T-helper 1 cell treated with Interleukin-12 subunit alpha and Interleukin-12 subunit beta and Interleukin-4 antibody, amounts not matched to agents 30 ng/mL and 1 ng/mL, for 36 hours (primary cell): Measurements from ENCODE around the gene ETS2. TPM values are rescaled to one million over a fixed set of nuclear protein-coding genes. Genes with fewer than 3 reads are reported as not detected.

ENCODE experiments used
- intact Hi-C: fragments of 100-400 bp; cut with micrococcal nuclease; formaldehyde crosslinking; loops from one replicate; pipeline ENCODE4 v1.15.1; 2024
- total RNA-seq: library from RNA; stranded (reverse); gene quantifications from 2 replicates; pipeline ENCODE4 v1.2.3, GENCODE V29; 2022

ETS2 gene
- total RNA-seq, 1 donor from 2014 or later = 21.6 TPM

DNA sequence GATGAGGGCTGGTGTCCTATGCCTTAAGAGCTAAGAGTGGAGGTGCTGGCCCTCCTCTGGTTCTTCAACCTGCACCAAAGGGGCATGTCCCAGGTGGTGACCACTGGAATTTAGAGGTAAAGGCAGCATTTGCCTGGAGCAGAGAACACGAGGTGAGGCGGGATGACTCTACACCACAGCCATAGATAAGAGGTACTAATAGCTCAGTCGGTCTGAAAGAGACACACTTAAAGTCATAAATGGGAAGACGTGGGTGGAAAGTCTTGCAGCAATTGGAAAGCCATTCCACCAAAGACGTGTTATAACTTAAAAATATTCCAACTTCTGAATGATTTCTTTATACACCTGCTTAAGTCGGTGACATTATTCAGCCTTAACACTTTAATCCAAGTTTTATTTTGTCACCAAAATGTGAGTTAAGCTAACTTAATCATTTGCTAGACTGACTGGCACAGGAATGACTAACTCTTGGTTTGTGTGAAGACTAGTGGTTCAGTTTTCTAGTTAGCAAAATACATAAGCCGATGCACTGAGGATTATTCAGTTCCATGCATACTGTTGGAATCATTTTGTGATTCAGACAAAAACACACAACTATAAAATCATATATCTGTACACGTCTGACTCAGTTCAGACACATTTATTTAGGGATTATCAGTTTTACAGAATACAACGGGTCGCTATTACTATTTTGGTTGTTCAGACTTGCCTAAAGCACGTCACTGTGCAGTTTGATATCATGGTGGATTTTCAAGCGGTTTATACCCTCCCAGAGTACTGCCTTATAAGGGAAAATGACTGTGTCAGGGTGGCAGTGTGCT is 4.6 kb upstream of the ETS2 start:
- intact Hi-C loops = loop anchor here (10.0 kb wide), 1 partner anchor 556 kb away; no protein-coding TSS in a partner anchor

DNA sequence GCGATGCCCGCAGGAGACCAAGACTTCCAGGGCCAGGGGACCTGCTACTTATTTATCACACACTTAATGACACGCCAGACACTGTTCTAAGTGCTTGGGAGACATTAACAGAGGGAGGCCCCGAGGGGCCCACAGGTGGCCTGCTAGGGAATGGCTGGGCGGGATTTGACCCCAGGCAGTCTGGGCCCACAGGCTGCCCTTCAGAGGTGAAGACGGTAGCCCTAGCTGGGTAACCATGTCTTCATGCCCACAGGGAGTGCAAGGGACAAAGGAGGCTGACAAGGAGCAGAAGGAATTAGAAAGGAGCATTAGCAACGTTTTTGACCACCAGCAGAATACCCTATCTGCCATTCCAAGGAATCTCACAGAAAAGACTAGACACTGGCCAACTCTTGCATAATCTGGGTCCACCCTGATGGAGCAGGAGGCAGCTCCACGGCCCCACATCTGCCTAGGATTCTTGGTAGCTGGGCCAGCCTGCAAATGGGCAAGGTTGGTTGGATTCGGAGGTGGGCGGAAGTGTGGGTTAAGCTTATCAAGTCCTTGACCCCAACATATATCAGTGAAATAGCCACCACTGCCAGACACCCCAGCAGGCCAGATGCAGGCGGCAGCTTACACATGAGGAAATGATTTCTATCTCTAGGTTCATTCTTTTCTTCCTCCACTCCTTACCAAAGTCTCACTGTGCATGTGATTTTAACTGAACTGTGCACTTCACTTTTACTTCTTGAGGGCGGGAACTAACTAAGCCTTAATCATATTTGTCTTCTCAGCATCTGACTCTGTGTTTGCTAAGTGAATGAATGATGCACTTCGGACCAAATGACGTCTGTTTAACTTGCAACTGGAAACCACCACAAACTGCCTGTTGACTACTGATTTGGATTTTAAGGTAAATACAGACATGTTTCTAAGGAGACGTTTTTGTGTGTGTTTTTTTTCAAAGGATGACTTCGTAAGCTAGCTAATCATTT is 3.4 kb upstream of the ETS2 start:
- intact Hi-C loops = loop anchor here (10.0 kb wide), 1 partner anchor 558 kb away; no protein-coding TSS in a partner anchor

GRCh38 chr21:38803075-38803660 is 2.6 kb upstream of the ETS2 start:
- intact Hi-C loops = loop anchor here (10.0 kb wide), 1 partner anchor 558 kb away; no protein-coding TSS in a partner anchor

DNA sequence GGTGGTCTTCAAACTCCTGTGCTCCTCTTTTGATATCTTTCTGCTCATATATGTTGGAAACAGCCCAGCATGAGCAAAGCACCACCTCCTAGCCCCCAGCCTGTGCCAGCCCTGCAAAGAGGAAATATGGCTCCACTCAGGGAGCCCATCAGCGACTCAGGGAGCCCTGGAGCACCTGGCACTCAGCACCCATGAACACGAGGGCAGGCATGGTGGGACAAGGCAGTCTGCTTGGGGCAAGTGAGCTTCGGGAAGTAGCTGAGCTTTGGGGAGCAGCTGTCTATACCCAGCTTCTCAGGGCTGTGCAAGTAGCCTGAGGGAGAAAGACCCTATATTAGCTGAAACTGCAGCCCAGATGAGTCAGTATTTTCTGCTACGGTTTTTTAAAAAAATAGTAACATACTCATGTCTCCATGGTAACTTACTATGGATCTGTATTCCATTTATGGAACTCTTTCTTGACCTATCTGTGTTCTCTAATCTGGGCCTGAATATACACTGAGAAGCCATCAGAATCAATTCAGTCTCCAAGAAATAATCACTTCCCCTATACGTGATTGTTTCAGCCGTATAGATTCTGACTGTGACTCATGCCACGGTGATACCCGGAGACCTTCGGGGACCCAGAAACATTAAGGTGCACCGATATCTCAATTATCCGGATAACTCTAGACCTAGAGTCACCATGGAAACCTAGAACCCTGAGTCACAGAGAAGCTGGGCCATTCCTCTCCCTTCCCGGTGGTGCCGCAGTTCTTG is 1.5 kb upstream of the ETS2 start:
- intact Hi-C loops = loop anchor here (2.0 to 10.0 kb wide), 2 partner anchors 511 to 559 kb away; no protein-coding TSS in a partner anchor

DNA sequence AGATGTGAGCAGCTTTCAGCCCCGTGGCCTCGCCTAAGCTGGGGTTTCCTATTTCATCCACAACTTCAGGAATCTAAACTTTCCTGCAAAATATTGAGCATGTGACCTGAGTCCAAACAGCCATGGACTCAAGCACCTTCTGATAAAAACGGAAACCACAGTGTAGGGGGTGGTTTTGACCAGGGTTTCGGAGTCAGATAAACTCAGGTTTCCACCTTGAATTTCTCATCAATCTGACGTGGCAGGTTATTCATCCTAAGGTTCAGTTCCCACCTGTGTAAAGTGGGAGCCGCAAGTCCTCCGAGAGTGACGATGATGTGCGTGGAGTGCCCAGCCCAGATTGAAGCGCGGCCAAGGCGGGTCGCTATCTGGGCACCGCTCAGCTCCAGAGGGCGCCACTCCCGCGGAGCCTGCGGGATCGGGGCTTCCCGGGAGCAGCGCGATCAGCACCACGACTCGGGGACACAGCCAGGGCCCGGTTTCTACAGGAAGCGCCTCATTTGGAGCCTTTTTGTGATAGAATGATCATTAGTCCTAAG is 871 bp upstream of the ETS2 start:
- intact Hi-C loops = loop anchor here (1.0 to 10.0 kb wide), 12 partner anchors 24 to 642 kb away; partner anchors contain the start of genes LCA5L and PSMG1

- intact Hi-C loops = loop anchor here (5.0 to 10.0 kb wide), 3 partner anchors 181 to 641 kb away; partner anchors contain the start of gene LCA5L
Observed at GRCh38 chr21:38806153-38806941, 618 bp downstream of the ETS2 start.

DNA sequence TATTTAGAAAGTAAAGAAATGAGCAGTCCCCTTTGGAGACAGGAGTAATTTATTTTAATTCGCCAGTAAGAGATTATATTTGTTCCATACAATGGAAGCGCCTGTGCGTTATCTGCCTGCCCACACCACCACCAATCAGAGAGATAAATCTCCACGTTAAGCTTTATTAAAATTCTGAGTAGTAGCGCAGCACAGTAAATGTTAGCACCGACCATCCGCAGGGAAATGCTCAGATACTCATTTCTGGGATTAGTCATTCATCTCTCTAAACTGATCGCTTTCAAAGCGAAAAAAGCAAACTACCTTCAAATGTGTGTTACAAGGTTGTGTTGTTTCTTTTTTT is 1.2 kb downstream of the ETS2 start:
- intact Hi-C loops = loop anchor here (5.0 to 10.0 kb wide), 3 partner anchors 180 to 640 kb away; partner anchors contain the start of gene LCA5L

GRCh38 chr21:38807441-38807871 is 1.7 kb downstream of the ETS2 start:
- intact Hi-C loops = loop anchor here (5.0 to 10.0 kb wide), 3 partner anchors 180 to 640 kb away; partner anchors contain the start of gene LCA5L

DNA sequence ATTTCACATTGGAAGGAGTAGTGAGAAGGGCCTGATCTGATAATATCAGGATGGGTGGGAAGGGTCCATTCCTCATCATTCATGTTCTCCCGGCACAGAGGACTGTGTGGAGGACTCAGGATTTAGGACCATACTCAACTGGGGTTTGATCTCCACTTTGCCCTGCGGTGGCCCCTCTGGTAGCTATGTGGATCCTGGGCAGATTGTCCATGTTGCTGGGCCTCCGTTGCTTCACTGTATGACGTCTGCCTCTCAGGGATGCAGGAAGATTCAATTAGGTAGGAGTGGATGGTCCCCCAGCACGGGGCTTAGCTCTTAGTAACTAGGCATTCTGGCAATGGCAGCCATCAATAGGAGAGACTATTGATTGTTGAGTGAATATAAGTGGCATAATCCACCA is 2.3 kb downstream of the ETS2 start:
- intact Hi-C loops = loop anchor here (5.0 to 10.0 kb wide), 3 partner anchors 179 to 639 kb away; partner anchors contain the start of gene LCA5L

DNA sequence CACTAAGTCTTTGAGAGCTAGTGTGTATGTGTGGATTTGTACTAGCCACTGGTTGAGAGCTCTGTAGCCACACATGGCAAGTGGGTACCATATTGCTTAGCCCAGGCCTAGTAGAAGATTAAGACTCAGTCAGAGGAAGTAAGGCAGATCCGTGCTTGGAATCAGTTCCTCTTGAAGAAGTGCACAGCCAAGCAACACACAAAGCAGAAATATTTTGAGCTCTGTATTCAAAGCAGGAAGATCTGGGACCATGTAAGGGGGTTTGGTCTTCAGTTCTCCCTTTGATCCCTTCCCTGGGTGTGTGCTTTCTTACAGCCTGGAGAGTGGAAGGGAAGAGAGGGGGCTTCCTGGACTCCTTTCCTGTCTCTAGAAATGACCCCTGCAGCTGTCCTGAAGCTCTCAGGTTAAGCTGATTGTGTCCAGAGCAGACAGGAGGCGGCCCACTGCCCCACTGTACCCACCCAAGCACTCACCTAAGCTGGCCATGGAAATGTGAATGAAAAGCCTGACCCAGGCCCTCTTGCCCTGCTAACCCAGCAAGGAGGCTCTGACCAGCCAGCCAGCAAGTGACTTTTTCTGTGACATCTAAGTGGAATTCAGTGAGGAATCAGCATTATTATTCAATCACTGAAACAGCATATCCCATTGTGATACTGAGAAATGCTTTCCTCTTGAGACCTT is 3.6 kb downstream of the ETS2 start:
- intact Hi-C loops = loop anchor here (5.0 to 10.0 kb wide), 3 partner anchors 178 to 638 kb away; partner anchors contain the start of gene LCA5L

GRCh38 chr21:38810034-38810825 is 4.5 kb downstream of the ETS2 start:
- intact Hi-C loops = no loop called here

- intact Hi-C loops = no loop called here
Observed at GRCh38 chr21:38810826-38811164, 5.1 kb downstream of the ETS2 start.

GRCh38 chr21:38811257-38811656 is 5.5 kb downstream of the ETS2 start:
- intact Hi-C loops = no loop called here

- intact Hi-C loops = no loop called here
Observed at GRCh38 chr21:38813143-38813542, 7.4 kb downstream of the ETS2 start.

DNA sequence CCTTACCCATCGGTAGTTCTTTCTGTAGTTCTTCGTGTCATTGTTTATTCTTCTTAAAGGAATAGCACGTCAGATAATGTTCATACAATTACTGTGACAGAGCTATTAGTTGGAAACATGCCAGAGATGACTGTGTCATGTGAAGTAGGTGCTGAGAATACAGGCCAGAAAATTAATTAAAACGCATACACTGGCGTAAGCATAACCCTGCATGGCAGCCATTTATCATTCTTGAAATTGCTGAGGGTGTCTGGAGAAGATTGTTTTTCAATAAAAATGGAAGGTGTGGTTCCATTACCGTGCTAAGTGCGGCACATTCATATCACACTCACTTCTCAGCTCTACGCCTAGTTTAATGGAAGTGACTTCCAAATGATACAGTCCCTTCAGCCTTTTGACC is 7.8 kb downstream of the ETS2 start:
- intact Hi-C loops = no loop called here

- intact Hi-C loops = no loop called here
Observed at GRCh38 chr21:38814126-38815059, 8.7 kb downstream of the ETS2 start.

DNA sequence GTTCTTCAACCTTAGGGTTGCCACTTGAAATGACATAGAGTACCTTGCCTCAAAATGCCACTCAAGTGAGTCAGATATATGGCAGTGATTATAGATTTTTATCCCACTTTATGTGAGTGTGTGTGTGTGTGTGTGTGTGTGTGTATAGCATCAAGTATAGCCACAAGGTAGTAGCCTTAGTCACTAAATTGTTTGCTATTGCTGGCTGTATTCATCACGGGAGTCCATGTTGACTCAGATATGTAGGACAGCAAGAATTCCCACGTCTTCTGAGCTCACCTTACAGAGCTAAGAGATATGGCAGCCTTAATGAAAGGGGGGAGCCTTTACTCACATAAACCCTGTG is 9.3 kb downstream of the ETS2 start:
- intact Hi-C loops = no loop called here
